ENCODE results near the gene E2F1. TPM values are rescaled to one million over a fixed set of nuclear protein-coding genes. Genes with fewer than 3 reads are reported as not detected.

The E2F1 gene
- polyA plus RNA-seq, 1 experiment: 2.6 TPM

DNA sequence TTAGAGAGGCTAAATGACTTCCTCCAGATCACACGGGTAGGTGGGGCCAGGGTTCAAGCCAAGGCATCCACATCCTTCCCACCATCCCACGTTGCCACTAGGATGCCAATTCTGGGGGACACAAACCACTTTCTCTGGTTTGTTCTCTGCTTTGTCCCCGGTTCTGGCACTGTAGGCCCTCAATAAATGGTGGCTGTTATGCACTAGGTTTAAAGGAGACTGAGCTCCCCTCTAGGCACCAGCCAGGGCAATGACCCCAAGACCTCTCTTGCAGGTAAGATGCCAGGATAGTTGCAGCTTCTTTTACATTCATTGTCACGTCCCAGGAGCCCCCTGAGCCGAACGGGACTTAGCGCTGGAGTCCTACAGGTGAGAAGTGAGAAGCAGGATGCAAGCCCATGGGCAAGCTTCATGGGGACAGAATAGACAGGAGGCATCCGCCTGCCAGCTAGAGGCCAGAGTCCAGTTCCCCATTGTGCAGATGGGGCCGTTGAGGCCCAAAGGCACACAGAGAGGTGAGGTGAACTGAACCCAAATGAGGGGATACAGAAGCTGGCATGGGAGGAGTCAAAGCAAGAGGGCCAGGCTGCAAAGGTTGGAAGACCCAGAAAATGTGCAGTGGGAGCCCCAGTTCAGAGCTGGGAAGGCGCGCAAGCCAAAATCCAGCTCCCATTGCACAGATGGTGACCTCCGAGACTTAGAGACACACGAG lies 33.2 kb upstream of the E2F1 start:
- peaks cover 3% of the 10 kb centered on the region; the same call in 1 of the 2 replicates for H3K9me3 ChIP-seq (ENCODE audit: control insufficient read depth, insufficient read depth, low read length)
- no peak overlapping the region for H3K27ac ChIP-seq (ENCODE audit: low read depth, low read length)
- CTCF ChIA-PET: interaction anchor here (1.5 to 1.7 kb wide), 2 partner anchors 11 to 33 kb away, joined by 3 to 5 read pairs; no protein-coding TSS in a partner anchor
- DNase-seq (ENCODE audit: low read depth, low spot score): no peak
- TF ChIP-seq, protein P1, sequence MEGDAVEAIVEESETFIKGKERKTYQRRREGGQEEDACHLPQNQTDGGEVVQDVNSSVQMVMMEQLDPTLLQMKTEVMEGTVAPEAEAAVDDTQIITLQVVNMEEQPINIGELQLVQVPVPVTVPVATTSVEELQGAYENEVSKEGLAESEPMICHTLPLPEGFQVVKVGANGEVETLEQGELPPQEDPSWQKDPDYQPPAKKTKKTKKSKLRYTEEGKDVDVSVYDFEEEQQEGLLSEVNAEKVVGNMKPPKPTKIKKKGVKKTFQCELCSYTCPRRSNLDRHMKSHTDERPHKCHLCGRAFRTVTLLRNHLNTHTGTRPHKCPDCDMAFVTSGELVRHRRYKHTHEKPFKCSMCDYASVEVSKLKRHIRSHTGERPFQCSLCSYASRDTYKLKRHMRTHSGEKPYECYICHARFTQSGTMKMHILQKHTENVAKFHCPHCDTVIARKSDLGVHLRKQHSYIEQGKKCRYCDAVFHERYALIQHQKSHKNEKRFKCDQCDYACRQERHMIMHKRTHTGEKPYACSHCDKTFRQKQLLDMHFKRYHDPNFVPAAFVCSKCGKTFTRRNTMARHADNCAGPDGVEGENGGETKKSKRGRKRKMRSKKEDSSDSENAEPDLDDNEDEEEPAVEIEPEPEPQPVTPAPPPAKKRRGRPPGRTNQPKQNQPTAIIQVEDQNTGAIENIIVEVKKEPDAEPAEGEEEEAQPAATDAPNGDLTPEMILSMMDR (IDR thresholded peaks at IDR 0.05; ENCODE audit: low read depth, low read length): no peak
- peak overlapping the region; percentile 94 for H3K4me3 ChIP-seq (ENCODE audit: low read depth, low read length)
- no peaks in the 10 kb centered on the region for H3K27me3 ChIP-seq (ENCODE audit: control insufficient read depth, insufficient read depth, low read length)
- POLR2A ChIA-PET: interaction anchor here (1.2 to 1.6 kb wide), 3 partner anchors 12 to 56 kb away, joined by 4 to 6 read pairs (median 4); partner anchors contain the start of gene ZNF341

GRCh38 chr20:33716498-33716897 lies 30.3 kb upstream of the E2F1 start:
- ChIA-PET POLR2A (no interaction called here), CTCF (no interaction called here)
- DNase-seq (ENCODE audit: low read depth, low spot score): no peak
- H3K4me3 ChIP-seq (ENCODE audit: low read depth, low read length): no peak overlapping the region
- H3K9me3 ChIP-seq (ENCODE audit: control insufficient read depth, insufficient read depth, low read length): peaks cover 3% of the 10 kb centered on the region; the same call in 1 of the 2 replicates
- no peak overlapping the region for H3K27ac ChIP-seq (ENCODE audit: low read depth, low read length)
- no peaks in the 10 kb centered on the region for H3K27me3 ChIP-seq (ENCODE audit: control insufficient read depth, insufficient read depth, low read length)
- TF ChIP-seq, protein P1 (IDR thresholded peaks at IDR 0.05; ENCODE audit: low read depth, low read length): no peak

DNA sequence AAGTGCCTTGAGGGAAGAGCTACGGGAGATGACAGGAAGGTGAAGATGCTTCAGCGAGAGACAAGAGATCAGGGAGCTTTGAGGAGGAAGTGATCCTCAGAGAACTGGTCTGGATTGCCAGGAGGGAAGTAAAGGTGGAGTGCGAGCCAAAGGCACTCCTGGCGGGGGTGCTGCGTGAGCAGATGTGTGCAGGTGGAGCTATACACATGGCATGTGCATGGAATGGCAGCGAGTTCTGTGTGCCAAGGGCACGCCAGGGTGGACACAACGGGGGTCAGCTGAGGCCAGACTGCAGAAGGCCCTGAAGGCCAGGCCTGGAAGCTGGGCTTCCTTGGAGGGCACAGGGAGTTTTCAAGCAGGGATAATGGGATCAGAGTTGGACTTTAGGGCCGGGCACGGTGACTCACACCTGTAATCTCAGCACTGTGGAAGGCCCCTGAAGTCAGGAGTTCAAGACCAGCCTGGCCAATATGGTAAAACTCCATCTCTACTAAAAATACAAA lies 27.7 kb upstream of the E2F1 start:
- TF ChIP-seq, protein P1 (IDR thresholded peaks at IDR 0.05; ENCODE audit: low read depth, low read length): no peak
- H3K9me3 ChIP-seq (ENCODE audit: control insufficient read depth, insufficient read depth, low read length): no peaks in the 10 kb centered on the region
- no peak overlapping the region for H3K27ac ChIP-seq (ENCODE audit: low read depth, low read length)
- CTCF ChIA-PET: no interaction called here
- POLR2A ChIA-PET: no interaction called here
- no peak for DNase-seq (ENCODE audit: low read depth, low spot score)
- no peaks in the 10 kb centered on the region for H3K27me3 ChIP-seq (ENCODE audit: control insufficient read depth, insufficient read depth, low read length)
- H3K4me3 ChIP-seq (ENCODE audit: low read depth, low read length): no peak overlapping the region

GRCh38 chr20:33711446-33711738 lies 25.2 kb upstream of the E2F1 start:
- POLR2A ChIA-PET: no interaction called here
- Histone ChIP-seq H3K4me3 (ENCODE audit: low read depth, low read length) (no peak overlapping the region), H3K27ac (ENCODE audit: low read depth, low read length) (no peak overlapping the region), H3K27me3 (ENCODE audit: control insufficient read depth, insufficient read depth, low read length) (no peaks in the 10 kb centered on the region), H3K9me3 (ENCODE audit: control insufficient read depth, insufficient read depth, low read length) (no peaks in the 10 kb centered on the region)
- no peak for DNase-seq (ENCODE audit: low read depth, low spot score)
- TF ChIP-seq, protein P1 (IDR thresholded peaks at IDR 0.05; ENCODE audit: low read depth, low read length): no peak
- CTCF ChIA-PET: no interaction called here

GRCh38 chr20:33710681-33711445 lies 24.7 kb upstream of the E2F1 start:
- no peaks in the 10 kb centered on the region for H3K27me3 ChIP-seq (ENCODE audit: control insufficient read depth, insufficient read depth, low read length)
- TF ChIP-seq, protein P1 (IDR thresholded peaks at IDR 0.05; ENCODE audit: low read depth, low read length): no peak
- H3K4me3 ChIP-seq (ENCODE audit: low read depth, low read length): no peak overlapping the region
- ChIA-PET POLR2A (no interaction called here), CTCF (no interaction called here)
- H3K9me3 ChIP-seq (ENCODE audit: control insufficient read depth, insufficient read depth, low read length): no peaks in the 10 kb centered on the region
- no peak overlapping the region for H3K27ac ChIP-seq (ENCODE audit: low read depth, low read length)
- no peak for DNase-seq (ENCODE audit: low read depth, low spot score)

Data from AG04450 (cell line).